ENCODE results near the gene DCDC2C. TPM values are rescaled to one million over a fixed set of nuclear protein-coding genes. Genes with fewer than 3 reads are reported as not detected.

DCDC2C gene
- total and polyA plus RNA-seq, 8 donors, result not detected

DNA sequence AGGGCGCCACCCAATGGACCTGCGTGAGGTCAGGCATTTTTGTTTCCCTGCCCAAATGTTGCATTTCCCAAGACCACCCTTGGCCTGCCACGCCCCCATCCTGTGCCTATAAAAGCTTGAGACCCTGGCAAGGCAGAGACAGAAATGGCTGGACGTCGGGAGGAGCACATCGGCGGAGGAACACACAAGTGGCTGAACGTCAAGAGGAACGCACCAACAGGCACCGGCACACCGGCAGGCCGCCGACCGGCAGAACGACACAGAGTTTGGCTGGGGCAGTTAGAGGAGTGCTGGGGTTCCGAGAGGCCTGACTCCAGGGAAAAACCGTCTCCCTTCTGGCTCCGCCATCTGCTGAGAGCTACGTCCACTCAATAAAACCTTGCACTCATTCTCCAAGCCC, 35.9 kb downstream of the DCDC2C start:
- TF ChIP-seq, protein P1, sequence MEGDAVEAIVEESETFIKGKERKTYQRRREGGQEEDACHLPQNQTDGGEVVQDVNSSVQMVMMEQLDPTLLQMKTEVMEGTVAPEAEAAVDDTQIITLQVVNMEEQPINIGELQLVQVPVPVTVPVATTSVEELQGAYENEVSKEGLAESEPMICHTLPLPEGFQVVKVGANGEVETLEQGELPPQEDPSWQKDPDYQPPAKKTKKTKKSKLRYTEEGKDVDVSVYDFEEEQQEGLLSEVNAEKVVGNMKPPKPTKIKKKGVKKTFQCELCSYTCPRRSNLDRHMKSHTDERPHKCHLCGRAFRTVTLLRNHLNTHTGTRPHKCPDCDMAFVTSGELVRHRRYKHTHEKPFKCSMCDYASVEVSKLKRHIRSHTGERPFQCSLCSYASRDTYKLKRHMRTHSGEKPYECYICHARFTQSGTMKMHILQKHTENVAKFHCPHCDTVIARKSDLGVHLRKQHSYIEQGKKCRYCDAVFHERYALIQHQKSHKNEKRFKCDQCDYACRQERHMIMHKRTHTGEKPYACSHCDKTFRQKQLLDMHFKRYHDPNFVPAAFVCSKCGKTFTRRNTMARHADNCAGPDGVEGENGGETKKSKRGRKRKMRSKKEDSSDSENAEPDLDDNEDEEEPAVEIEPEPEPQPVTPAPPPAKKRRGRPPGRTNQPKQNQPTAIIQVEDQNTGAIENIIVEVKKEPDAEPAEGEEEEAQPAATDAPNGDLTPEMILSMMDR (IDR thresholded peaks at IDR 0.05), result no peak
- DNase-seq, result peak in 1 of 4 donors; percentile 69
- H3K27ac ChIP-seq, result no peak overlapping the region

DNA sequence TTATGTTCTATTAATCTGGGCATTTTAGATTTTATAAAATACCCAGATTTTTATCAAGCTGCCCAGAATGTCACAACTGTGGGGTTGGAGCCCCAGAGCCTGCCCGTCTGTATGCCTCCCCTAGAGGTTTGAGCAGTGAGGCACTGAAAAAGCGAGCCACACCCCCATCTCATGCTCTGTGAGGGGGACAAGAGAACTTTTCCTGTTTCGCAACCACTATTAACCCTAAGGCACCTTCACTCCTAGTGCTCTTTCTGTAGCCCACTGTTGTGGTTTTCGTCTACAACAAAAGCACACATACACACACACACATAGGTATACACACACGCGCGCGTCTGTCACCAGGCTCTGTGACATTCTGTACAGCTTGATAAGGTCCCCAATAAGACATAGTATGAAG, 38.0 kb downstream of the DCDC2C start:
- Histone ChIP-seq H3K36me3 (no peaks in the 10 kb centered on the region), H3K4me1 (no peaks in the 10 kb centered on the region), H3K4me3 (no peak overlapping the region), H3K9me3 (no peaks in the 10 kb centered on the region), H3K27ac (no peak overlapping the region), H3K27me3 (no peaks in the 10 kb centered on the region)
- ATAC-seq (no peak), DNase-seq (no peak)
- intact Hi-C loops (cut with DNase I), result no loop called here
- TF ChIP-seq, protein P1 (IDR thresholded peaks at IDR 0.05), result no peak

More for the DNA sequence above, 35.9 kb downstream of the DCDC2C start:
- Histone ChIP-seq H3K36me3 (no peaks in the 10 kb centered on the region), H3K4me1 (no peaks in the 10 kb centered on the region), H3K4me3 (no peak overlapping the region), H3K9me3 (no peaks in the 10 kb centered on the region), H3K27me3 (no peaks in the 10 kb centered on the region)
- ATAC-seq, result no peak
- intact Hi-C loops (cut with DNase I), result no loop called here

DNA sequence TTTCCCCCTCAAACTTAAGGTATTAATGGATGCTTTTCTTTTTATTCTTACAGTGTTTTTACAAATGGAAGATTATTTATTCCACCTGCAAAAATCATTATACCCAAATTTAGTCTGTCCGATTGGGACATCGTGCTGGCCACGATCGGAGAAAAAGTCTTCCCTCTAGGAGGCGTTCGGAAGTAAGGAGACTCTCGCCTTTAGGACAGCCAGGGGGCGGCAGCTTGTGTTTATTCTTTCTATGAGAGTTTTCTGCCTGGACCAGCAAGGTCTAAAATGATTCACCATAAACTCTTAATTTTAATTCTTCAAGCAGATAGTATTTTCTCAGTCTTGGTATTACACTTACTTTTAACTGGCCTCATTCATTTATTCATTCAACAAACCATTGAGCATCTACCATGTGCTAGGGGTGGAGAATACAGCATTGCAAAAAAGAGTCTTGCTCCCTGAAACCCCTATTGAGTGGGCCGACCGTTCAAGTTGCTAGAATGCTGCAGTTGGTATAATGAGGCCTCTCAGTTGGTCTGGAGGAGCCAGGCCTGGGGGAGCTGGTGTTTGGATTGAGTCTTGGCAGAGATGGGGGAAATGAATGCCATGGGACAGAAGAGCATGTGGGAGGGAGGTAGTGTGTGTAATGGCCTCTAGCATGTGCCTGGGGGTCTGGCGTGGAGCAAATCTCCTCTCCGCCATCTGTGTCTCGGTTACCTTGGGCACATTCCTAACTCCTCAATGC, 38.7 kb downstream of the DCDC2C start:
- no peaks in the 10 kb centered on the region for H3K4me1 ChIP-seq
- no peaks in the 10 kb centered on the region for H3K9me3 ChIP-seq
- H3K36me3 ChIP-seq, result no peaks in the 10 kb centered on the region
- intact Hi-C loops (cut with DNase I), result no loop called here
- H3K27me3 ChIP-seq, result peaks cover 0 to 5% of the 10 kb centered on the region in 2 donors
- TF ChIP-seq, protein P1 (IDR thresholded peaks at IDR 0.05), result no peak
- H3K27ac ChIP-seq, result no peak overlapping the region
- ATAC-seq (no peak), DNase-seq (no peak)
- no peak overlapping the region for H3K4me3 ChIP-seq

DNA sequence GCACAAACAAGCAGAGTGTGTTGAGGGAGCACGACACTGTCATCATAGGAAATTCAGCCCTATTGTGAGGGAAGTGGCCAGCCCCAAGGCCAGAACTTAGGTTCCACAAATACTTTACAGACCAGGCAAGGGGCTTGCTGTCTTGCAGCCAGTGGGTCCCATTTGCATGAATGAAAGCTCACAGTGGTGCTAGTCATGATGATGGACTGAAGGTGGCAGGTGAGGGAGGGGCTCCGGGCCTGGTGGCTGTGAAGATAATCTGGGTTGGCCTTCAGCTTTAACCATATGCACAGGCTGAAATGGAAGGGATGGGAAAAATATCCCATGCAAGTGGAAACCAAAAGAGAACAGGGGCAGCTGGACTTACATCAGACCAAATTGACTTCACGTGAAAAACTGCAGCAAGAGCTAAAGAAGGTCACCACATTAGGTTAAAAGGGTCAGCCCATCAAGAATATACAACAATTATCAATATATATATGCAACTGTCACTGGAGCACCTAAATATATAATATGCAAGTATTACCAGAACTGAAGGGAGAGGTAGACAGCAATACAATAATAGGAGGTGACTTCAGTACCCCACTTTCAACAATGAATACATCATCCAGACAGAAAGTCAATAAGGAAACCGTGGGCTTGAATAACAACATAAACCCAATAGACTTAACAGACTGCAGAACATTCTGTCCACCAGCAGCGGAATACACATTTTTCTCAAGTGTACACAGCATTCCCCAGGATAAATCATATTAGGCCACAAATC, 39.6 kb downstream of the DCDC2C start:
- ATAC-seq (no peak), DNase-seq (no peak)
- TF ChIP-seq, protein P1 (IDR thresholded peaks at IDR 0.05), result no peak
- peaks cover 0 to 6% of the 10 kb centered on the region in 2 donors for H3K27me3 ChIP-seq
- H3K4me3 ChIP-seq, result no peak overlapping the region
- no peaks in the 10 kb centered on the region for H3K9me3 ChIP-seq
- no peaks in the 10 kb centered on the region for H3K4me1 ChIP-seq
- no peaks in the 10 kb centered on the region for H3K36me3 ChIP-seq
- intact Hi-C loops (cut with DNase I), result no loop called here
- no peak overlapping the region for H3K27ac ChIP-seq

DNA sequence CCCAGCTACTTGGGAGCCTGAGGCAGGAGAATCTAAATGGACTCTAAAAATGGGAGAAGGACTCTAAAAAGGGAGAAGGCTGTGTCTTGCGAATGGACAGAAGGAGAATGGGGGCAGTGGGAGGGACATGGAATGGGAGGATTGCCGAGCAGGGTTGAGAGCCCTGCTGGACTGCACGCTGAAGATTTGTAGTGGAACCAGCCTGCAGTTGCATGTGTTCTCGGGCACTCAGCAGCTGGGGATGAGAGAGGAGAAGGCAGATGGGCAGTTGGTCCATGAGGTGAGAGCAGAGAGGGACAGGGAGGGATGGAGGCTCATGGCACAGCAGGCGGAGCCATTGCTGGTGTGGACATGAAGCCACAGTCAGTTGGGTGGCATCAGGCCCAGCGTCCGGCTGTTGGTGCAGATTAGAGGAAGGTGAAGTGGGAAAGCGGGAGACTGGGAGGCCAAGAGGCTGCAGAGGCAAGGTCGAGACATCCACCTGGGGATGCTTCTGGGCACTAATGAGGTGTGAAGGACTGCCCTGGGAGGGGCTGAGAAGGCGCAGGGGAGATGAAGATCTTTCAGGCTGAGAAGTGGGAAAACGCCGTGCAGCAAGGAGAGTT, 40.7 kb downstream of the DCDC2C start:
- Histone ChIP-seq H3K36me3 (no peaks in the 10 kb centered on the region), H3K4me3 (no peak overlapping the region), H3K27ac (no peak overlapping the region), H3K4me1 (no peaks in the 10 kb centered on the region), H3K27me3 (peaks cover 0 to 6% of the 10 kb centered on the region in 2 donors), H3K9me3 (no peaks in the 10 kb centered on the region)
- DNase-seq (no peak), ATAC-seq (no peak)
- TF ChIP-seq, protein P1 (IDR thresholded peaks at IDR 0.05), result no peak
- intact Hi-C loops (cut with DNase I), result no loop called here

Data from left lung (tissue), 10 donors.